GM12892 (cell line): Measurements from ENCODE around the gene OR5AU1.

Source experiments
- POLR2A ChIP-seq: IDR thresholded peaks from 2 replicates; pipeline ENCODE4 v1.6.1; 2011; ENCODE audit warnings: low read depth, low read length, control low read depth
- POLR2AphosphoS5 ChIP-seq: IDR thresholded peaks from 2 replicates; pipeline ENCODE4 v1.6.1; 2011; ENCODE audit warnings: low read depth, low read length, control low read depth

DNA sequence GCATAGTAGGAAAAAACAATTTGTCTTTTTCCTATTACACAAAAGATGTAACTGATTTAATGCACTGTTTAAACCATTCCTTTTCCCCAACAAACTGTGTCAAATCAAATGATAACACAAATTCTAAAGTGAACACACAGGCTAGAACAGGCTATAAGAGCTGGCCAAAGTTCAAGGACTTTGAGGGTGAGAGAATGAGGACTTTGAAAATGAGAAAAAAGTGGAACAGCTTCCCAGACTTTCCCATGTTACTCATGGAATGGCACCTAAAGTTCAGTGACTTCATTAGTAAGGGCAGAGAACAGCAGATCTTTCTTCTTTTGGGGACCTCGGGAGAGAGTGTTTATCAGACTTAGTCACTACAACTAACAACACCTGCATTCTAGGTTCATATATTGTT lies 32.4 kb downstream of the OR5AU1 start:
- TF ChIP-seq POLR2A (no peak), POLR2AphosphoS5 (no peak)
